ENCODE results near the gene REXO4. TPM values are rescaled to one million over a fixed set of nuclear protein-coding genes. Genes with fewer than 3 reads are reported as not detected.

The REXO4 gene
- 14.8 and 16.2 TPM in 2 replicates for total RNA-seq

GRCh38 chr9:133417541-133418461 is at the start of gene REXO4:
TSS of gene REXO4 (minus strand) at chr9:133418010. CDS start at chr9:133417844, 166 bp downstream.

GRCh38 chr9:133459476-133460404 is 41.9 kb upstream of the REXO4 start, which contains the start of gene CACFD1:
TSS of gene CACFD1 (plus strand) at chr9:133459978. CDS start at chr9:133460067, 89 bp downstream.

DNA sequence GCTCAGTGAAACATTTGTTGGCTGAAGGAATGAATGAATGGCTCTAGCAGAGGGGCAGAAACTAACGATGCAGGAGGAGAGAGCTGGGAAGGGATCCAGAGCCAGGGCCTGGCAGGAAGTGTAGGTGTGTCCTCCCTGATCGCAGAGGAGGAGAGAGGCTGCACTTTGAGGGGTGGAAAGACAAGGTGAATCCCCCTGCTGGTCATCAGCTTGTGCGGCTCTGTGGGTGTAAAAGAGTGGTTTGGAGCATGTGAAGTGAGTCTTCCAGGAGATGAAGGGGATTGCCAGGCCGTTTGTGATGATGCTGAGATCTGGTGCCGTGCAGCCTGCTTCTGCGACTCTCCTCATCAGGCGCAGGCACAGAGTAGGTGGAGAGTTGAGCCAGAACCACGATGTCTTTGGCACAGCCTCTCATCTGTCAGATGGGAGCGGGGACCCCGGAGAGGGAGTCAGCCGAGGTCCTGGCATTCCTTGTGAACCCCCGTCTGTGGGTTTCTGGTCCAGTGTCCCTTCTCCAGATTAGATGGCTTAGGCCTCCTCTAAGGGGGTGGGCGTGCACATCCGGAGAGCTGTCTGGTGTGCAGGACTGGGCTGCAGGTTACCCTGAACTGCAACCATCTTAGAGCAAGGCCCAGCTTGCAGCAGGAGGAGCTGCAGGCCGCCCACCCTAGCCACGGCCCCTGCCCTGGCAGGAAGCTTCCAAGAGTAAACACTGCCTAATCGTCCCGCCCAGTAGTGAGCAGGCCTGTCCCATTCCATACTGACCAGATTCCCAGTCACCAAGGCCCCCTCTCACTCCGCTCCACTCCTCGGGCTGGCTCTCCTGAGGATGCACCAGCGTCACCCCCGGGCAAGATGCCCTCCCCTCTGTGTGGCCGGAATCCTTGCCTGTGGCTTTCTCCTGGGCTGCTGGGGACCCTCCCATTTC is 4.1 kb upstream of the REXO4 start, which contains the start of gene ADAMTS13:
TSS of gene ADAMTS13 (plus strand) at position 753 of the 928 bp plus-strand sequence. CDS start at position 830, 77 bp downstream.

DNA sequence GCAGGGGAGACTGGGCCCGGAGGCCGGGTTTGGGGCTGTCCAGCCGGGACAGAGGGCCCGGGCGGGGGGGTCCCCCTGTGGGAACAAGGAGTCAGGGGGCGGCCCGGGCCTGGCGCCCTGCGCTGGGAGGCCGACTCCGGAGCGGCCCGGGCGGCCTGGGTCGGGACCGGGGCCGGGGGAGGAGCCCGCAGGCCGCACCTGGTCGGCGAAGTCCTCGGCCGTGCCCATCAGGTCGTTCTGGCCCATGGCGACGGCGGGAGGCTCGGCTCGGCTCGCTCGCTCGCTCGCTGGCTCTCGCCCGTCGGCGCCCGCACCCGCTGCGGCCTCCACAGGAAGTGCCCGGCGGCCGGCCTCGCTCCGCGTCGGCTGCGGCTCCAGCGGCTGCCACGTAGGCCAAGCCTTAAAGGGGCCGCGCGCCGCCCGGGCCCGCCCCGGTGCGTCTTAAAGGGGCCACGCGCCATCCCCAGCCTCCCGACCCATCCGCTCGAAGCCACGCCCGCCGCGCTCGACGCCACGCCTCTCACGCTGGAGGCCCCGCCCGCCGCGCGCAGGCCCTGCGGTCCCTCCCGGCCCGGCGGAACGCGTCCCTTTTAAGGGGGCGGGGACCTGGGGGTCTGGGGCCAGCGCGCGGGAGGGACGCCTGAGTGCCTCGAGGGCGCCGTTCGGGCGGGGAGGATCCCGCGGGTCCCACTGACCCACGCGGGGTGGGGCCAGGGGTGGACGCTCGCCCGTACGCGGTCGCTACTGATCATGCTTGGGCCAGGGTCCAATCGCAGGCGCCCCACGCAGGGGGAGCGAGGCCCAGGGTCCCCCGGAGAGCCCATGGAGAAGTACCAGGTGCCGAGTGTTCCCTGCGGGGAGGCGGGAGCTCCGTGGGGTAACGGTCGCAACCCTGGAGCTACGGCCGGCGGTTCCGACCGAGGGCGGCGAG is 41.8 kb downstream of the REXO4 start, which contains the start of the genes STKLD1 and SURF4:
TSS of gene STKLD1 (plus strand) at position 643 of the 931 bp plus-strand sequence. CDS start at position 751, 108 bp downstream.
TSS of gene SURF4 (minus strand) at position 337 of the 931 bp plus-strand sequence. CDS start at position 246, 91 bp downstream.

GRCh38 chr9:133356391-133357091 is 61.3 kb downstream of the REXO4 start, which contains the start of the genes SURF1 and SURF2:
TSS of gene SURF1 (minus strand) at chr9:133356487. CDS start at chr9:133356453, 34 bp downstream.
TSS of gene SURF2 (plus strand) at chr9:133356550. CDS start at chr9:133356593, 43 bp downstream.

Other genes with a start within 250 kb of the REXO4 start
- gene OBP2B, start 208.8 kb downstream of the REXO4 start, total RNA-seq, result not detected in 2 replicates
- not detected in 2 replicates for gene ABO, start 142.8 kb downstream of the REXO4 start, total RNA-seq
- 5.9 and 7.3 TPM in 2 replicates for gene SURF6, start 81.8 kb downstream of the REXO4 start, total RNA-seq
- gene MED22, start 69.9 kb downstream of the REXO4 start, total RNA-seq, result 17.7 and 18.6 TPM in 2 replicates
- gene RPL7A, start 69.8 kb downstream of the REXO4 start, total RNA-seq, result 2,817 and 2,965 TPM in 2 replicates
- gene SURF1, start 61.5 kb downstream of the REXO4 start, total RNA-seq, result 38.3 and 43.6 TPM in 2 replicates
- 21.5 and 46.7 TPM in 2 replicates for gene SURF2, start 61.5 kb downstream of the REXO4 start, total RNA-seq
- gene SURF4, start 42.0 kb downstream of the REXO4 start, total RNA-seq, result 326 and 332 TPM in 2 replicates
- gene STKLD1, start 41.6 kb downstream of the REXO4 start, total RNA-seq, result not detected in 2 replicates
- gene ADAMTS13, start 4.4 kb upstream of the REXO4 start, total RNA-seq, result 0.89 and 1.2 TPM in 2 replicates
- 3.4 and 3.5 TPM in 2 replicates for gene CACFD1, start 42.0 kb upstream of the REXO4 start, total RNA-seq
- gene SLC2A6, start 61.1 kb upstream of the REXO4 start, total RNA-seq, result 20.0 and 21.0 TPM in 2 replicates
- not detected in 2 replicates for gene MYMK, start 106.9 kb upstream of the REXO4 start, total RNA-seq
- gene ADAMTSL2, start 116.7 kb upstream of the REXO4 start, total RNA-seq, result not detected in 2 replicates
- gene FAM163B, start 191.4 kb upstream of the REXO4 start, total RNA-seq, result not detected in 2 replicates
- gene DBH, start 218.4 kb upstream of the REXO4 start, total RNA-seq, result not detected in 2 replicates